Stimulated activated CD8-positive, alpha-beta memory T cell treated with anti-CD3 and anti-CD28 coated beads, Interleukin-12 subunit alpha, Interleukin-12 subunit beta, amount 100 ng/mL, for 1 hour (primary cell): ENCODE measurements around the gene GFM2.
"Not testable (repeated sequence)": the region's sequence is repeated elsewhere in the genome, so short reads cannot be mapped to it uniquely, and the experiment has no call there.

Source experiments
- DNase-seq: peaks from one replicate; pipeline ENCODE4 v3.0.0-alpha.2; 2020; ENCODE audit warnings: low read depth

GFM2 gene, protein sequence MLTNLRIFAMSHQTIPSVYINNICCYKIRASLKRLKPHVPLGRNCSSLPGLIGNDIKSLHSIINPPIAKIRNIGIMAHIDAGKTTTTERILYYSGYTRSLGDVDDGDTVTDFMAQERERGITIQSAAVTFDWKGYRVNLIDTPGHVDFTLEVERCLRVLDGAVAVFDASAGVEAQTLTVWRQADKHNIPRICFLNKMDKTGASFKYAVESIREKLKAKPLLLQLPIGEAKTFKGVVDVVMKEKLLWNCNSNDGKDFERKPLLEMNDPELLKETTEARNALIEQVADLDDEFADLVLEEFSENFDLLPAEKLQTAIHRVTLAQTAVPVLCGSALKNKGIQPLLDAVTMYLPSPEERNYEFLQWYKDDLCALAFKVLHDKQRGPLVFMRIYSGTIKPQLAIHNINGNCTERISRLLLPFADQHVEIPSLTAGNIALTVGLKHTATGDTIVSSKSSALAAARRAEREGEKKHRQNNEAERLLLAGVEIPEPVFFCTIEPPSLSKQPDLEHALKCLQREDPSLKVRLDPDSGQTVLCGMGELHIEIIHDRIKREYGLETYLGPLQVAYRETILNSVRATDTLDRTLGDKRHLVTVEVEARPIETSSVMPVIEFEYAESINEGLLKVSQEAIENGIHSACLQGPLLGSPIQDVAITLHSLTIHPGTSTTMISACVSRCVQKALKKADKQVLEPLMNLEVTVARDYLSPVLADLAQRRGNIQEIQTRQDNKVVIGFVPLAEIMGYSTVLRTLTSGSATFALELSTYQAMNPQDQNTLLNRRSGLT

DNA sequence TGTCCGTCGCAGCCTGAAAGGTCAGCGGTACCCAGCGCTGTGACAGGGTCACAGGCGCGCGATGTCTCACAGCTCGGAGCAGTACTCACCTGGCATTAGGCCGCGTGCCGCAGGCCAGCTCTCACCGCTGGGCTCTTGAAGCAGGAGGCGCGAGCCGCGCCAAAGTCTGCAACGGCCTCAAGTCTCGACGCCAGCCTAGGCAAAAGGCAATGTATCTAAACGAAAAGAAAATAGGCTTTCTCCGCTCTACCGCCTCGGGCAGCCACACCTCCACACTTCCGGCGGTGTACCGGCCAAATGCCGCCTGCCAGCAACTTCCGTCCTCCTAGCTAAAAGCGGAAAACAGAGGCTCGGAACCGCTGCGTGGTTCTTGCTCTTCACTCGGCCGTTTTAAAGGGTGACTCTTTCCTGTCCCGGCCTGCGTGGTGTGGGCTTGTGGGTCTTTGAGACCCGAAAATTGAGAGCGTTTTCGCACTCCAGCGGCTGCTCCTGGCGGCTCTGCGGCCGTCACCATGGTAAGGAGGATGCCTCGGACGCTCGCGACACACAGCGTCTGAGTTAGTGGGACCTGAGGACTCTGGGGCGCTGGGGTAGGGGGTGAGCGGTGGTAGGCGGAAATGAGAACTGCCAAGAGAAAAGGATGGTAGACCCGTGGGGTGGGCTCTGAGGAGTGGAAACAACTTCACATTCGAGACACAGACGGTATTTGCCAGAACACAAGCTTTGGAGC lies at the start of gene GFM2, which contains the start of gene NSA2:
Gene GFM2, minus strand, starts transcription at position 269 of the 730 bp plus-strand sequence. CDS start 3,375 bp downstream, outside the sequence.
Gene NSA2, plus strand, starts transcription at position 401 of the 730 bp plus-strand sequence. Its CDS starts 112 bp downstream, at position 513.
- peak; percentile 90 for DNase-seq

DNA sequence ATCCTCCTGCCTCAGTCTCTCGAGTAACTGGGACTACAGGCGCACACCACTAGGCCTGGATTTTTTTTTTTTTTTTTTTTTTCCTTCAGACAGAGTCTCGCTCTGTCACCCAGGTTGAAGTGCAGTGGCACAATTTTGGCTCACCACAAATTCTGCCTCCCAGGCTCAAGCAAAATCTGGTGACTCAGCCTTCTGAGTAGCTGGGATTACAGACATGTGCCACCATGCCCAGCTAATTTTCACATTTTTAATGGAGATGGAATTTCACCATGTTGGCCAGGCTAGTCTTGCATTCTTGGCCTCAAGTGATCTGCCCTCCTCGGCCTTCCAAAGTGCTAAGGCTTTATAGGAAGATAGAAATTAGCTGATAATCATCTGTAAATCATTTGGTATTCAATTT lies 44.0 kb upstream of the GFM2 start:
- DNase-seq: no peak

DNA sequence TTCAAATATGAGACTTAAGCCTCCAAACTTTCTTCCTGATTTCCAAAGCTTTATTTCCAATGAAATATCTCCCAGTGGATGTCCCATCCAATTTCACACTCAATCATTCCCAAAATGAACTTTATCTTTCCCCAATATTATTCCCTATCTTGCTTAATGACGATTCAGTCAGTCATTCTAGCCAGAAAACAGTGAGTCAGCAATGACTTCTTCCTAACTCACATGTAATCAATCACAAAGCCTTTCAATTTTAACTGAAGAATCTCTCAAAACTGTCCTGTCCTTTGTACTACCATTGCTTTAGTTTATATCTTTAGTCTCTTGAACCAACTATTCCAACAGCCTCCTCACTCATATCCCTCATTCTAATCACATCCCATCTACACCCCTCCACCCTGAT lies 35.0 kb upstream of the GFM2 start:
- DNase-seq: no peak

DNA sequence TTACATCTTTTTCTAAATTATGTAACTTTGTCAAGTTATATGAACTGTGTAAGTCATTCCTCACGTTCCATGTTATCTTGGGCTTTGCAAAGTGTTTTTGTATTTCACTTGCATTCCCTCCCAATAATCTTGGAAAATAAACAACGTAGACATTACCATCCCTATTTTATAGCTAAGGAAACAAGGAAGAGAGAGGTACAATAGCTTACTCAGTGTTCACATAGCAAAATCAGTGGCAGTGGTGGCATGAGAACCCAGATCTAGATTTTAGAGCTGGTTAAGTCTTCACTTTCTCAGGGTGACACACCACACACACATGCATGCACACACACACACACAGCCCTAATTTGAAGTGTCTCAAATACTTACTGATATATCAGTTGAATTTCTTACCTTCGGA lies 34.3 kb upstream of the GFM2 start:
- DNase-seq: no peak

DNA sequence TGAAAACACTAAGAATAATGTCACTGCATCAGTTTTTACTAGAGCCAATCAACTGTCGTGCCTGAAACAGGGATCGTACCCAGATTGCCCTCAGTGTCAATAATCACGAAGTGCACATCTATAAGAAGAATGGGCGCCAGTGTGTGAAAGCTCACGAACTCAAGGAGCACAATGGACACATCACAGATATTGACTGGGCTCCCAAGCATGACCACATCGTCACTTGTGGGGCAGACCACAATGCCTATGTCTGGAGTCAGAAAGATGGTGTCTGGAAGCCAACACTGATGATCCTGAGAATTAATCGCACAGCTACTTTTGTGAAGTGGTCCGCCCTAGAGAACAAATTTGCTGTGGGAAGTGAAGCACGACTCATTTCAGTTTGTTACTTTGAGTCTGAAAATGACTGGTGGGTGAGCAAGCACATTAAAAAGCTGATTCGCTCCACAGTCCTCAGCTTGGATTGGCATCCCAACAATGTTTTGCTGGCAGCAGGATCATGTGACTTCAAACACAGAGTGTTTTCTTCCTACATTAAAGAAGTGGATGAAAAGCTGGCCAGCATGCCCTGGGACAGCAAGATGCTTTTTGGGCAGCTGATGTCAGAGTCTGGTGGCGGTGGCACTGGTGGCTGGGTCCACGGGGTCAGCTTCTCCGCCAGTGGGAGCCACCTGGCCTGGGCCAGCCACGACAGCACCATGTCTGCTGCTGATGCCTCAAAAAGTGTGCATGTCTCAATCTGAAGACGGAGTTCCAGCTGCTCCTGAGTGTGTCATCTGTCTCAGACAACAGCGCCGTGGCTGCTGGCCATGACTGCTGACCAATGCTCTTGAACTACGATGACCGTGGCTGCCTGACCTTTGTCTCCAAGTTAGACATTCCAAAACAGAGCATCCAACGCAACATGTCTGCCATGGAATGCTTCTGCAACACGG lies 32.3 kb upstream of the GFM2 start:
- DNase-seq: no peak

DNA sequence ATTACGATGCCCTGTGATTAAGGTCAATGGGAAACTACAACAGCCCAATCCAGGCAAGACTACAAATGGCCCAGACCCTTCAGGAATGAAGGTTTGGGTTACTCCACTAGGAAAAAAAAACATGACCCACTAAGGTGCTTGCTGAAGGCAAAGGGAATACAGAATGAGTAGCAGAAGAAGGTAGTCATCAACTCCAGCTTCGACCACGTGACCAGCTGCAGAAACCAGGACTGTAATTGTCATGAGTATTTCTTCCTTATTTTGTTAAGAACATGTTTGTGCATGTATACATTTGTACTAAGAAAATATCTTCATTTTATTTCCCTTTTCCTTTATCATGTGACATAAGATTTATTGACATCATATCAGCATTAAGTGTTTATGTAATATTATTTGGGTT lies 24.8 kb upstream of the GFM2 start:
- DNase-seq: not testable (repeated sequence)

DNA sequence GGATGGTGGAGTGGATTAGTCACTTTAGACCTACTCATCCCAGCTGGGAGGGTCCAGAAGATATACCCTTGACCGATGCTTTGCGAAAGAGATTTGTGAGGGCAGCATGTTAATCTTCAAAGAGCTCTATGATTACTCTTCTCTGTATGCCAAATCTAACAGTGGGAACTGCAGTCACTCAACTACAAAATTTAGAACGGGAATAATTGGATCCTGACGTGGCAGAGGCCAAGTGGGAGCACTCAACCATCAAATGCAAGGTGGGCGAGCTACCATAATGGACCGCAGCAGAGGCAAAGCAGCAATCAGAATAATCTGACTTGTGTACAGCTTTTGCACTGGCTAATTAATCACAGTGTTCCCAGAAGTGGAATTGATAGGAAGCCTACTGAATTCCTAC lies 20.5 kb upstream of the GFM2 start:
- no peak for DNase-seq

DNA sequence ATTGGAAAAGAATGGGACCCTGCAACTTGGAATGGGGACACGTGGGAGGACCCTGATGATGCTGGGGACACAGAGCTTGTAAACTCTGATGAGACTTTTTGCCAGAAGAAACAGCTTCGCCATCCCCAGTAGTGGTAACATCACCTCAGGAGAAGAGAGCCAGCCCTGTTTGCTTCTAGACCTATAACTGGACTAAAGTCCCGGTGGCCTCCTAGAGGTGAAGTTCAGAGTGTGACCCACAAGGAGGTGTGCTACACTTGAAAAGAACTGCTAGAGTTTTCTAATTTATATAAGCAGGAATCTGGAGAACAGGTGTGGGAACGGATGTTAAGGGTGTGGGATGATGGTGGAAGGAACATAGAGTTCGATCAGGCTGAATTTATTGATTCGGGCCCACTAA lies 19.9 kb upstream of the GFM2 start:
- no peak for DNase-seq

DNA sequence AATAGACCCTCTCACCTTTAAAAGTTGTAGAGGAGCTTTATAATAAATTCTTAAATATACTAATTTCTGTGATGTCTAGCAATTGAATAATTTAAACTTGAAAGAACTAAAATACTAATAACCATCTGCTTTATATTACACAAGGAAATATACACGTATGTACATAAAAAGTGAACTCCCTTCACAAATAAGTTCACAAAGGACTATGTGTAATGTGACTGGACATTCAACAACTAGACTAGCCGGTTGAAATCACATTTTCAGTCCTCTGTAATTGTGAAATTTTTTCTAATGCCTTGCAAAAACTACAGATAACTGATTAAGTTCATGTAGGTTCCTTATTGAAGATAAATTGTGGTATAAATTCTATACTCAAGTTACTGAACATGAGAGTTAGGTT lies 11.7 kb upstream of the GFM2 start:
- no peak for DNase-seq

DNA sequence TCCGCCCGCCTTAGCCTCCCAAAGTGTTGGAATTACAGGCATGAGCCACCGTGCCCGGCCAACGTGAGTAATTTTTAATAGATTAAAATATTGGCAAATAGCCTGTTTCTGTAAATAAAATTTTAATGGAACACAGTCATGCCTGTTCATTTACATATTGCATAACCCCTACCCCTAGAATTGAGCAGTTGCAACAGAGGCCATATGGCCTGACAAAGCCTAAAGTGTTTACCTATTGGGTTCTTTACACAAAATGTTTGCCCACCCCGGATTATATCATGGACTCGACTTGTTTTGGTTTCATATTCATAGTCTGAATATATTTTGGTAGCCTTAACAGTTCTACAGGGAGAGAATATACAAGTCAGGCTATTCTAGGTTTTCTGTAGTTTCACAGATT lies 5.4 kb upstream of the GFM2 start:
- DNase-seq: no peak

DNA sequence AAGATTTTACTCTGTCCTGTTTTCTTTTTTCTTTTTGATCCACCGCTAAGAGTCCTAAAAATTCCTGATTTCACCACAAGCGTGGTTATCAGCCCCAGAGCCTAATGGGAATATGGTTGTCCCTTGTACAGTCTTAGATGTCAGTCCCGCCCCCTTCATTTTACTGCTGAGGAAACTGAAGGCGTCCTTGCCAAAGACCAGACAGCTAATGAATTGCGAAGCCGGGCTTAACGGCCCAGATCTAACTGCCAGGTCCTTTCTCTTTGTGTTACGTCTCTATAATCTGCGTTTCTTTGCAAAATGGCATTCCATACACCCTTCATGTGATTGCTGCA lies 629 bp upstream of the GFM2 start:
- no peak for DNase-seq

DNA sequence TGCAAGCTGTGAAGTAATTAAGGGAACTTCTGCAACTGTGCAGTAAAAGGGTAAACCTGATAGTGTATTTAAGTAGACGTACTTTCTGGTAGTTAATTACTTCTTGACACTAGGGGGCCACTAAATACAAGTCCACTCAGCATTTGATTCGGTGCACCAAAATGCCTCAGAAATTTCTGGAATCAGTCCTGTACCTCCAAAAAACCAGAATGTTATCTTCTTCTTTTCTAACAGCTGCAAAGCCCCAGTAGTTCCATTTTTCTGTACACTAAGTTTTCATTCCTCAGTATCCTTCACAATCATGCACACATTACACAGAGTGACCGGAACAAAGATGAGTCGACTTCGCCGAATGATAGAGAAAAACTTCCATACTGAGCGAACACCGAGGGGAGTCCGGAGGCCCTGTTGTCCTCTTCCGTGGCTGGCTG lies 484 bp downstream of the GFM2 start:
- no peak for DNase-seq

DNA sequence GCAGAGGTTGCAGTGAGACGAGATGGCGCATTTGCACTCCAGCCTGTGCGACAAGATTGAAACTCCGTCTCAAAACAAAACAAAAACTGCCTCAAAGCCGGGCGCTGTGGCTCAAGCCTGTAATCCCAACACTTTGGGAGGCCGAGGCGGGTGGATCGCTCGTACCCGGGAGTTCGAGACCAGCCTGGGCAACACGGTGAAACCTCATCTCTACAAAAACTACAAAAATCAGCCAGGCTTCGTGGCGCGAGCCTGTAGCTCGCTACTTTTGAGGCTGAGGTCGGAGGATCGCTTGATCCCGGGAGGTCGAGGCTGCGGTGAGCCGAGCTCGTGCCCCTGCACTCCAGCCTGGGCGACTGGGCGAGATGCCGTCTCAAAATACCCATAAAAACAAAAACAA lies 988 bp downstream of the GFM2 start:
- DNase-seq: no peak

DNA sequence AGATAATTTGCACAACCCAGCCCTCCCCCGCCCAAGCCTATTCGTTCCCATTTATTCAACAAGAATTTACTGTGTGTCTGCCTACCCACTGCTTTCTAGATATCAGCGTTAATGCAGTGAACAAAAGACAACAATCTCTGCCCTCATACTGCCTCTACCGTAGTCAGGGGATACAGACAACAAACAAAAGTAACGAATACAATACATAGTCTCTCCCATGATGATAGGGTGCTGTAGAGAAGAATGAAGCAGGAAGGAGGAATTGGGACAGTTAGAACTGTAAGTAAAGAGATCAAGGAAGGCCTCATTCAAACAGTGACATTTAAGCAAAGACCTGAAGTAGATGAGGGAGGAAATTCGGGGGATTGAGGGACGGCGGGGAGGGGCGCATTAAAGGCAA lies 1.7 kb downstream of the GFM2 start:
- DNase-seq: no peak

DNA sequence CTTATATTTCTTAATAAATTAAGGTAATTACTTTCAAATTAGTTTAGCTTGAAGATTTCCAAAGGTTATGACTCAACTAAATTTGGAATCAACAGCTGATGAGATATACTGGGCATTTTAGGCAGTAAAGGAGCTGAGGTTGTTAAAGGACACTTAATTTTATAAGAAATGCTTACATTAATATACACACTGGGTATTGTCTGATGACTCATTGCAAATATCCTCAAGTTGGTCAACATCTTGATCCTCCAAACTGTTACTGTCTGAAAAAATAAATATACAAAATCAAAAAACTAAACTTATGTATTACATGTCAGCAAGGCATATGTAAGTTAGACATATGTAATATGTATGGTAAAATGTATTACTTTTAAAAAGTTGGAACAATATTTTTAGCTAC lies 3.4 kb downstream of the GFM2 start:
- DNase-seq: no peak

DNA sequence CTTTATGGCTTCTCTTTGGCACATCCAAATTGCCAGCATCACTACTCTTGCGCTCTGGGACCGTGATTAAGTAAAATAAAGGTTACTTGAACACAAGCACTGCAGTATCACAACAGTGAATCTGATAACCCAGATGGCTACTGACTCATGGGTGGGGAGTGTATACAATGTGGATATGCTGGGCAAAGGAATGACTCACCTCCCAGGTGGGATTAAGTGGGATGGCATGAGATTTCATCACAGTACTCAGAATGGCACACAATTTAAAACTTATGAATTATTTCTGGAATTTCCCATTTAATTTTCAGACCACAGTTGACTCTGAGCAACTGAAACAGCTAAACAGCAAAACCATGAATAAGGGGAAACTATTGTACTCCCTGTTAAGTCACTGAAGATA lies 4.3 kb downstream of the GFM2 start:
- DNase-seq: no peak

DNA sequence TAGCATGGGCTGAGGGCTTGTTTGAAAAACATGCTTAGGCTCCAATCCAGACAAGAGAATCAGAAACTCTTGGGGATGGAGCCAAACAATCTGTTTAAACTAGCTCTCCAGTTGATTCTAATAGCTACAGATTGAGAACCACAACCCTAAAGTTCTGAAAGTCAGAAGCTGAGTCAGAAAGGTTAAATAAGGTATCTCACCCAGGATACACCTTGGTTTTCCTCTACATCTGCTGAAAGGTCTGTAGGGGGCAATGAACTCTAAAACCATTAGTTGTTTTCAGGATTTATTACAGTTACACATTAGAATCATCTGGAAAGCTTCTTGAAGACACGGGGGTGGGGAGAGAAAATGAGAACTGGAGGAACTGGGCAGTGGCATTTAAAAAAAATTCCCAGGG lies 5.7 kb downstream of the GFM2 start:
- DNase-seq: no peak

DNA sequence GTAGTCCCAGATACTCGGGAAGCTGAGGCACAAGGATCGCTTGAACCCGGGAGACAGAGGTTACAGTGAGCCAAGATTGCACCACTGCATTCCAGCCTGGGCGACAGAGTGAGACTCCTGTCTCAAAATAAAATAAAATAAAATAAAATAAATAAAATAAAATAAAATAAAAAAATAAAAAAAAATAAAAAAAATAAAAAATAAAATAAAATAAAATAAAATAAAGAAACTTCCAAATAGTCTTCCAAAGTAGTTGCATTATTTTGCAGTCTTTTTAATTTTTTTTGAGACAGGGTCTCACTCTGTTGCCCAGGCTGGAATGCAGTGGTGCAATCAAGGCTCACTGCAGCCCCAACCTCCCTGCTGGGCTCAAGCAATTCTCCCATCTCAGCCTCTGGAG lies 18.2 kb downstream of the GFM2 start:
- DNase-seq: not testable (repeated sequence)

DNA sequence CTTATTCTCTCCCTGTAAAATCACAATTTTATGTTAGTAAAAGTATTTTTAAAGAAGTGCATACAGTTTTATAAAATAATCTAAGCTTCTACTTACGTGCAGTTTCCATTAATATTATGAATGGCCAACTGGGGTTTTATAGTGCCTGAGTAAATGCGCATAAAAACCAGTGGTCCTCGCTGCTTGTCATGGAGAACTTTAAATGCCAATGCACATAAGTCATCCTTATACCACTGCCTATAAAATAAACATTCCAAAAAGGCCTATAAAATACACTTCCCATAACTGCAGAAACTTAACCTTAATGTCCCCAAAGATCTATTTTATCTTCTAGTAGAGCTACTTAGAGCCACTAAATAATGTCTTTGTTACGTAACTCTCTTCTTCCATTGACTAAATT lies 28.5 kb downstream of the GFM2 start:
- DNase-seq: no peak

DNA sequence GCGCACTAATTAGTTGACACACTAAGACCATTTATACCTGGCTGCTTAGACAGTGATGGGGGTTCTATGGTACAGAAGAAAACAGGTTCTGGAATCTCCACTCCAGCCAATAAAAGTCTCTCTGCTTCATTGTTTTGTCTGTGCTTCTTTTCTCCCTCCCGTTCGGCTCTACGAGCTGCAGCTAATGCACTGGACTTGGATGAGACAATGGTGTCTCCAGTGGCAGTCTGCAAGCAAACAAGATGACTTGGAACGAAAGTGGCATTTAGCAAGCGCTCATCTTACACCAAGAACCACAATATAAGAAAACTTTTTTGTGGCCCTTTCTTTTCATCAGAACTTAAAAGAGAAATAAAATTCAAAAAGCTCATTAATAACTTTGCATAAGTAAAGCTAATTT lies 30.2 kb downstream of the GFM2 start:
- DNase-seq: no peak

DNA sequence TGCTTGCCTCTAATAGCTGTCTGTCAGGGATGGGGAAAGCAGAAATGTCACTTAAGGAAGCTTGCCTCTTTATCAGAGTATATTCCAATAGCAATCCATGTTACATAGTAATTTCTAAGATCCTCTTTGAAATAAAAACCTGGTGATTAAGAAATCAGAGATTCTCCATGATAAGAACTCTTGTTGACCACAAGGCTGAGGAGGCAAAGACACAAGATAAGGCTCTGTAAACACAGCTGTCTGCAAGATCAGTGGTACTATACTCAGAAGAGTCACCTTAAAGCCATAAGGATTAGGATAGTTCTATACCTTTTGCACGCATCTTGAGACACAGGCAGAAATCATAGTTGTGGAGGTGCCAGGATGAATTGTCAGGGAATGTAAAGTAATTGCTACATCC lies 41.6 kb downstream of the GFM2 start:
- DNase-seq: no peak

DNA sequence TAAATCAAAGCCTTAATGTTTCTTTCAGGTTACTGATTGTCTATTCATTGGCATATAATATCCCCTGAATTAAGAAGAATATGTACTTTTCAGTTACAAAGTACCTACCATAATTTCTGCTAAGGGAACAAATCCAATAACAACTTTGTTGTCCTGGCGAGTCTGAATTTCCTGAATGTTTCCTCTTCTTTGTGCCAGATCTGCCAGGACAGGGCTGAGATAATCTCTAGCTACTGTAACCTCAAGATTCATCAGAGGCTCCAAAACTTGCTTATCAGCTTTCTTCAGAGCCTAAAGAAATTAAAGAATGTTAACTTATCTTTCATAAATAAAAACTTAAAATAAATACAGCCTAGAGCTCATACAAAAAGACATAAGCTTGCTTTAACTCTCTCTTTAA lies 44.6 kb downstream of the GFM2 start:
- DNase-seq: no peak
